GM18517 (cell line): ENCODE results near the gene TRIM74.
"Not testable (repeated sequence)": the region's sequence is repeated elsewhere in the genome, so short reads cannot be mapped to it uniquely, and the experiment has no call there.

Experiments
- ATAC-seq: cut with Tn5 transposase; IDR thresholded peaks from one replicate; pipeline ENCODE4 v1.9.1; 2021; ENCODE audit warnings: mild to moderate bottlenecking, moderate library complexity; ENCODE audit not compliant: unreplicated experiment

TRIM74 gene

DNA sequence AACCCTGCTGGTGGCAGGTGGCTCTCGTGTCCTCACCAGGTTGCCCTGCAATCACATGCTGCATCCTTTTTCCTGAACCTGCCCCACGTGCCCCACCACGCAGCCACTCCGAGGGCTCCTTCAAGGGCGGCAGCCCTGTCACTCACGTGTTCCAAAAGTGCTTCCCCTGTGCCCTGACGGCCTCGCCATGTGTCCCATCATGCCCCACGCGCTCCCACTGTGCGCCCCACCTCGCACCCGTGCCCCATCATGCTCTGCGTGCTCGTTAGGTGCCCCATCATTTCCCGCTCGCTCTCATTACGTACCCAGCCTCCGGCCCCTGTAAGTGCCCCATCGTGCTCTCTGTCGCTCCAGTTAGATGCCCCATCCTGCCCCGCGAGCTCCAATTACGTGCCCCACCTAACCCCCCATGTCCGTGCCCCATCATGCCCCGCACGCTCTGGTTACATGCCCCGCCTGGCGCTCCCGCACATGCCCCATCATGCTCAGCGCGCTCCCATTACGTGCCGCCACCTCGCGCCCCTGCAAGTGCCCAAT lies at the start of gene TRIM74:
Gene TRIM74, minus strand, starts transcription at position 487 of the 537 bp plus-strand sequence. CDS start 3,309 bp downstream, outside the sequence.
- ATAC-seq = not testable (repeated sequence)

DNA sequence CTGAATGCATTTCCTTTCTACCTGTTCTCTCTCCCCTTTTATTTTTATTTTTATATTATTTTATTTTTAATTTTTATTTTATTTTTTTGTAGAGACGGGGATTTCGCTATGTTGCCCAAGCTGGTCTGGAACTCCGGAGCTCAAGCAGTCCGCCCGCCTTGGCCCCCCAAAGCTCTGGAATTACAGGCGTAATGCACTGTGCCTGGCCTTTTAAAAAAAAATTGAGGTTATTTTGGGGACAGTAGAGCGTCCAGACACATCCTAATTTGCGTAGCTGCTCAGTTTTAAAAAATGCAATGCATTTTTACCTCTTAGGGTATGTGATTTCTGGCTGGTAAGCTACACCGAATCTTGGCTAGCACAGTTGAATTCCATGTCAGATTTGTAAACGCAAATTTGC lies 37.2 kb upstream of the TRIM74 start:
- not testable (repeated sequence) for ATAC-seq

DNA sequence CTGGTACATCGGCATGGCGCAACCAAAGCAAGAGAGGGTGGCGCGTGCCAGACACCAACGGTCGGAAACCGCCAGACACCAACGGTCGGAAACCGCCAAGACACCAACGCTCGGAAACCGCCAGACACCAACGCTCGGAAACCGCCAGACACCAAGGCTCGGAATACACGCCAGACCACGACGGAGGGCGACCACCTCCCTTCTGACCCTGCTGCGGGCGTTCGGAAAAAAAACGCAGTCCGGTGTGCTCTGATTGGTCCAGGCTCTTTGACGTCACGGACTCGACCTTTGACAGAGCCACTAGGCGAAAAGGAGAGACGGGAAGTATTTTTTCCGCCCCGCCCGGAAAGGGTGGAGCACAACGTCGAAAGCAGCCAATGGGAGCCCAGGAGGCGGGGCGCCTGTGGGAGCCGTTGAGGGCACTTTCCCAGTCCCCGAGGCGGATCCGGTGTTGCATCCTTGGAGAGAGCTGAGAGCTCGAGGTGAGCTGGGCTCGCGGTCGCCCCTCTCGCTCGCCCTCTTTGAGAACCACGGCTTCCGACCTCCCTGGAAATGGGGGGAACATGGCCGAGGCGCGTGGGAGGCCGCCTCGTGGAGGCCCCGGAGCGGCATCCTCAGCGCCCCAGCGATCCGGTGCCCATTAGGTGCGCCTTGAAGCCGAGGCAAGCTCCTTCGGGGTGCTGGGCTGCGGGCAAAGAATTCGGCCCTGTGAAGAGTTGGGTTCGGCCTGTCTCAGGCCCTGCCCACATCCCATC lies 36.6 kb upstream of the TRIM74 start:
- peak; percentile 78 for ATAC-seq

DNA sequence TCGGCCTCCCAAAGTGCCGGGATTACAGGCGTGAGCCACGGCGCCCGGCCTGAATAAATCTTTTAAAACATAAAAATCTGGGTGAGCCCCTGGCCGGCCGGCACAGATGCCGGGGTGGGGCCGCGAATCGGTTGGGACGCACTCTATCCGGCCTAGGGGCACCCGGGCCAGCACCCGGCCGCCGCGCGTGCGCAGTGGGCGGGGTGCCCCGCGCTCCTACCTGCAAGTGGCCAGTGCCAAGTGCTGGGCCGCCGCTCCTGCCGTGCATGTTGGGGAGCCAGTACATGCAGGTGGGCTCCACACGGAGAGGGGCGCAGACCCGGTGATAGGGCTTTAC lies 36.1 kb upstream of the TRIM74 start:
- peak; percentile 68 for ATAC-seq

DNA sequence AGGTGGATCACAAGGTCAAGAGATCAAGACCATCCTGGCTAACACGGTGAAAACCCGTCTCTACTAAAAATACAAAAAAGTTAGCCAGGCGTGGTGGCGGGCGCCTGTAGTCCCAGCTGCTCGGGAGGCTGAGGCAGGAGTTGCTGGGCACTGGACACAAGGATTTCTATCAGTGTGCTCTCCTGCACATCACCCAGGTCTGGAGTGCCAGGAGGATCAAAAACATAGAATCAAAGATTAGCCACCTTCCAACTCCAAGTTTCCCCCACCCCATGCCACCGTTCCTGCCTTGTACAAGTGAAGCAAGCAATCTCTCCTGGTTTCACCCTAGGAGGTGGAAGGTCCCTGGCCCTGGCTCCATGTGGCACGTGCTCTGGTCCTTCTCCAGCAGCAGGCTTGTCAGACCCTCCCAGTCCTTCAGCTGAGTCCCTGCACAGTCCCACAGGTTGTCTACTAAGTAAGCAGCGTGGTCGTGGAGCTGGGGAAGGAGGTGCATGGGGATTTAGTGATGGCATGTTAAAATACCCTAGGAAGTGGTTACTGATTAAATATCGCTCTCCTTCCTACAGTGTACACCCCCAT lies 28.7 kb upstream of the TRIM74 start:
- ATAC-seq = not testable (repeated sequence)

DNA sequence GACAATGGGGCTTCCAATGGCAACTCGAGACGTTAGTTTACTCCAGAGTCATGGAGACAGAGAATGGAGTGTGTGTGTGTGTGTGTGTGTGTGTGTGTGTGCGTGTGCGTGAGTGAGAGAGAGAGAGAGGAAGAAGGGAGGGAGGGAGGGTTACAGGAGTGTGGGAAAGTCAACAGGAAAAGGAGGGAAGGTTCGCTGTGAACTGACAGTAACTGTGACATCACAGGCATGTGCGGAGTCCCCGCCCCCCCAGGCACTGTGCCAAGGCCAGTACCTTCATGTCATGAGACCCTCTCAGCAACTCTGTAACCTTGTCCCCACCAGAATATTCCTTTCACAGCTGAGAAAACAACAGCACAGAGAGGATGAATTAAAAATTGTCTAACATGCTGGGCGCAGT lies 28.2 kb upstream of the TRIM74 start:
- ATAC-seq = not testable (repeated sequence)

DNA sequence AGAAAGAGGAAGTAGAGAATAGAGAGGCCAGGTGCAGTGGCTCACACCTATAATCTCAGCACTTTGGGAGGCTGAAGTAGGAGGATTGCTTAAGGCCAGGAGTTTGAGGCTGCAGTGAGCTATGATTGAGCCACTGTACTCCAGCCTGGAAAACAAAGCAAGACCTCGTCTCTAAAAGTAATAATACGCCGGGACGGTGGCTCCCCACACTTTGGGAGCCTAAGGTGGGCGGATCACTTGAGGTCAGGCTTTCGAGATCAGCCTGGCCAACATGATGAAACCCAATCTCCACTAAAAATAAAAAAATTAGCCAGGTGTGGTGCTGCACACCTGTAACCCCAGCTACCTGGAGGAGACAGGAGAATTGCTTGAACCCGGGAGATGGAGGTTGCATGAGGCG lies 26.2 kb upstream of the TRIM74 start:
- ATAC-seq = not testable (repeated sequence)

DNA sequence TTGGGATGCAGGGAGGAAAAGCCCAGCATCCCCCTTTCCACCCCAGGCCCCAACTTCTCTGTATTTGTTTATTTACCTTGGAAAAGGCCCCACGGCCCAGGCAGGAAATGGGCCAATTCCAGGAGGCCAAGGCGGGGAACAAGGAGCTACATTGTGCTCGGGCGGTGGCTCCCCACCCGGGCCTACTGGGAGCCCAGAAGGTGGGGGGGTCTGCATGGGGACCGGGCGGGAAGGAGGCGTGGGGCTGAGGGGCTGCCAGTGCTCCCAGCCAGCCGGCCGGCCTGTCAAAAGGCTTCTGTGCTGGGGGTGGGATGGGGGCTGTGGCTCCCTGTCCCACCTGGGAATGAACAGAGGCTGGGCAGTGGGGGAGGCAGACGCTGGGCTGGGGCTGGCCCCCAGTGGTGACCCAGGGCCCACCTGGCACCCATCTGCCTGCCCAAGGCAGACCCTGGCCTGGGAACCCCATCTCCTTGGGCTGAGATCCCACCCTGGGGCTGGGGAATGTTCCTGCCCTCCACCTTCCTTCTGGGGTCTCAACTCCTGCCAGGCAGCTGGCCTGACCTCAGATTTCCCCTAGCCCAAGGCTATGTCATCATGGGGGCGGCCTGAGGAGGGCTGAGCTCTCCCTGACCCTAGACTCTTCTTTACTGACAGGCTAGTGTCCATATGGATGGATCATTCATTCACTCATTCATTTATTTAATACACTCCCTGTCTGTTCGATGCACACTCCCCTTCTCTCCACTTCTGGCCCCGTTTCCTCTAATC lies 21.1 kb upstream of the TRIM74 start:
- not testable (repeated sequence) for ATAC-seq

DNA sequence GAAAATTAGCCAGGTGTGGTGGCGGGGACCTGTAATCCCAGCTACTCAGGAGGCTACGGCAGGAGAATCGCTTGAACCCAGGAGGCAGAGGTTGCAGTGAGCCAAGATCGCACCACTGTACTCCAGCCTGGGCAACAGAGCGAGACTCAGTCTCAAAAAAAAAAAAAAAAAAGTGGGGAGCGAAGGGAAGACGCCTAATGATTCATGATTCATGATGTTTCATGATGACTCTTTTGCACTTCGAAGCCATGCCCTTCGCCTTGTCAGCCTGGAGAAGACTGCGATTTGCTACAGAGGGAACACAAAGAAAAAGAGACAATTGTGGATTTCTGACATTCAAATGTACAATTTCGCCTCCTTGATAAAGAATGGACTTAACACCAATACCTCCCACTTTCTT lies 12.8 kb upstream of the TRIM74 start:
- ATAC-seq = not testable (repeated sequence)

DNA sequence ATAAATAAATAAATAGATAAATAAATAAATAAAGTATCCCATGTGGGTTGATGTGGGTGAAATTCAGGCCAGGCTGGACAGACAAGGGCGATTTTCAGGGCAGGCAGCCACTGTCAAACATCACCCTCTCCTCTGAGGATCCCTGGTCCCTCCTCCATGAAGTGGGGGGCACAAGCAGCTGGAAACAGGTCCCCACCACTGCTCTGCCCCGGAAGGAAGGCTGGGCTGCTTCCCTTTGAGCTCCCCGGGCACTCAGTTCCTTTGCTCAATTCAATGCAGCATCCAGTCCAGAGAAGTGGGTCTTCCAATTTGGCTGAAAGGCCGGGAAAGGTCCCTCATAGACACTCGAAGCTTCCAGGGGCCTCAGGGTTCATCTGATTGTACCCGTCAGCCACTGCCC lies 11.1 kb upstream of the TRIM74 start:
- not testable (repeated sequence) for ATAC-seq

DNA sequence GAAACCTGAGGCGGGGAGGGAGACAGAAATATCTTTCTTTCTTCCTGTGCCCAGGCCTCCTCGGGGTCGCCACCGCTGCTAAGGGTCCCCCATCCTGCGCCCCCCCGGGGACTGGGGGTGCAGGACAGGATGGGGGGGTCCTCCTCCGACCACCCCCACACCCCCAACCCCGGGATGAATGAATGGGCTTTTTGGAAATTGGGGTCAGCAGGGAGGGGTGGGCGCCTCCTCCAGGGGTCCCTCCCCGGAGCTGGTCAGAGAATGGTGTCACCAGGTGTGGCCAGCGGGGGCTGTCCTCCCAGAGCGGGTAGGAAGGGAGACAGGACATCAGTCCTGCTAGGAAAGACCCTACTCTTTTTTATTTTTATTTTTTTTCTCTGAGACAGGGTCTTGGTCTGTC lies 7.2 kb upstream of the TRIM74 start:
- not testable (repeated sequence) for ATAC-seq

DNA sequence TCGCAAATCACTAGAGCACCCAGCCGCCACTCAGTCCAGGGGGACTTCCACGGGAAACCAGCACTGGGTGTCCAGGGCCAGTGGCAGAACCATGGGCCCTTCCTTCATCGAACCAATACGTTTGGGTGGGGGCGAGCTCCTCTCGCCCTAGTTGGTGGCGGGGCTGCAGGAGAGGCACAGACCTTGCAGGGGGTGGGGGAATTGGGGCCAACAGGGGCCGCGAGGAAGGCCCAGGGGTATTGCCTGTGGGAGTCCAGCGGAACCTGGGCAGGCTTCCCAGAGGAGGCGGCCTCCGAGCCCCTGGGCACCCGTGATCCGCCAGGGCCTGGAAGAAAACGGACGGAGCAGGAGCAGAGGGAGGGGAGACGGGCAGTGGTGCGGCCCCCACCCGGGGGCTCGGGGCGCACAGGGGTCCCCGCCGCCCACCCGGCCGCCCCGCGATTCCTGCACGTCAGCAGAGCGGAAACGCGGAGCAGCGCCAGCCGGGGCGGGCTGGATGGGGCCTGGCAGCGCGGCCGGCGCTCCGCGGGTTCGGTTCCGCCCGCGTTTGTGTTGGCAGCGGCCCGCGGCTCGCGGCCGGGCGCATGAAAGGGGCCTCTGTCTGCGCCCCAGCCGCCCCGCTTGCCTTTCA lies 6.5 kb upstream of the TRIM74 start:
- ATAC-seq = not testable (repeated sequence)

DNA sequence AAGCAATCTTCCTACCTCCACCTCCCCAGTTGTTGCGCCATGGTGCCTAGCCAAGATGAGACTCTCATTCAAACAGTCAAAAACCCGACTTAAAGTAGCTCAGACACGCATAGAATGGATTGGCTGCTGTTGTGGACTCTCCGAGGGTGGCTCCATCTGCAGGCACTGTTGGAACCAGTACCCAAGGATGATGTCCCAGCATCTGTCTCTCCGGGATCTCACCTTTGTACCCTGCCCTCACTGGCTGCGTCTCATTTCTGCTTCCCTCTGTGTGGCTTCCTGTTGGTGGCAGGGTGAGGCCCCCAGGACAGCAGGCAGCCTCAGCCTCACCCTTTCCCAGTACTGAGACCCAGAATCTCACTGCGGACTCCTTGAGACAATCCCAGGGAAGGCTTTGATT lies 5.5 kb upstream of the TRIM74 start:
- not testable (repeated sequence) for ATAC-seq

DNA sequence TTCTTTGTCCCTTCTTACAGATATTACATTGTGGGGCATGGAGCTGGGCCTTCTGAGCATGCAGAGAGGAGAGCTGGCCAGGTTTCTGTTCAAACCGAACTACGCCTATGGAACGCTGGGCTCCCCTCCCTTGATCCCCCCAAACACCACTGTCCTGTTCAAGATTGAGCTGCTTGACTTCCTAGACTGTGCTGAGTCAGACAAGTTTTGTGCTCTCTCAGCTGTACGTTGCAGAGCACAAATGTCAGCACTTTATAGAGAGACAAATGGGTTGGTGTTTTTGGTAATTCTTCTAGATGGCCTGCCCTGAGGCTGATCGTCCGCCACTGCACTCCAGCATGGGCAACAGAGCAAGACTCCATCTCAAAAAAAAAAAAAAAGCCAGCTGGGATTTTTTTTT lies 2.2 kb upstream of the TRIM74 start:
- ATAC-seq = not testable (repeated sequence)

DNA sequence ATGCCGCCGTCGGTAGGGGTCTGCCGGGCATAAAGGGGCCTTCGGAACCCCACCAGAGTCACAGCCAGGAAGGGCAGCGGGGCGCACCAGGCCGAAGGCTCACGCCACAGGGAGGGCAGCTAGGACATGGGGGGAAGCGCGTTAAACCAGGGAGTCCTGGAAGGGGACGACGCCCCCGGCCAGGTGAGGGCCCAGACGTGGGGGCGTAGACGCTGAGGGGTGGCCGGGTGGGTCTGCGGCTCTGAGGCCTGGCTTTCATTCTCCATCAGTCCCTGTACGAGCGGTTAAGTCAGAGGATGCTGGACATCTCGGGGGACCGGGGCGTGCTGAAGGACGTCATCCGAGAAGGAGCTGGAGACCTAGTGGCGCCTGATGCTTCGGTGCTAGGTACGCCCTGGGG lies 422 bp upstream of the TRIM74 start:
- not testable (repeated sequence) for ATAC-seq

DNA sequence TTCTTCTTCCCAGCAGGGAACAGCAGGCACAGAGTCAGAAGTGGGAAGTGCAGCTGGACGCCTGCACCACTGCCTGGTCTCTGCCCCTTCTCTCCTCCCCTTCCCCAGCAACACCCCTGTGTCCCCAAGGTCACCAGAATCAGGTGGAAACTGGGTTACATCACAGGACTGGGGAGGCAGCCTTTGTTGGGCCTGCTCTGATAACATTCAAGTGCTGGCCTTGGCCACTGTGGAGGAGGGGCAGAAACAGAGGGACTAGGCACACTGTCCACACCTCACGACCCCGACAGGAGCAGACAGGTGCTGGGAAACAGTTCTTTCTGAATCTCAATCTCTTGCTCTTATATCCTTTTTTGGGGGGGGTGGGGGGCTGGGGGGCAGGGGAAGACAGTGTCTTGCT lies 2.4 kb downstream of the TRIM74 start:
- ATAC-seq = not testable (repeated sequence)

DNA sequence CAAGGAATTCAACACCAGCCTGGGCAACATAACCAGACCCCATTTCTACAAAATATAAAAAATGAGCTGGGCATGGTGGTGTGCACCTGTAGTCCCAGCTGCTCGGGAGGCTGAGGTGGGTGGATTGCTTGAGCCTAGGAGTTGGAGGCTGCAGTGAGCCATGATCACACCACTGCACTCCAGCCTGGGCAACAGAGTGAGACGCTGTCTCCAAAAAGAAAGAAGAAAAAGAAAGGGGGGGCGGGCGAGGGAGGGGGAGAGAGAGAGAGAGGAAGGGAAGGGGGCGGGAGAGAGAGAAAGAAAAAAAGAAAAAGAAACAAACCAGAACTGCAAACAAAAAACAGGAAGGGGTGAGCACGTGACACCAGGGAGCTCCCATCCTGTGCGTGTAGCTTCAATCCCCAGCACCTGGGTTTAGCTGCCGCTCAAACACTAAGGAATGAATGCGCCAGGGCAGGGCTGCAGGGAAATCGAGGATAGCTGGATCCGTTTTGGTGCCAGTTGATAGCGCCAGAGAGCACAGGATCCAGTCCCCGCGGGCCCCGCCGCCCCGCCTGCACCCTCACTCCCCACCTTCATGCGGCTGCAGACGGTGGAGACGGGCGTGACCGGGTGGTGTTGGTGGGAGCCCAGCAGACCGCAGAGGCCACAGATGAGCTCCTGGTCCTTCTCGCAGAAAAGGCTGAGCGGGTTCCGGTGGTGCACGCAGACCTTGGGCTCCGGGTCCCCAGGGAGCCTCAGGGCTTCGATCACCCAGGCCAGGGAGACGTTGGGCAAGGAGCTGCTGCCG lies 3.9 kb downstream of the TRIM74 start:
- not testable (repeated sequence) for ATAC-seq

DNA sequence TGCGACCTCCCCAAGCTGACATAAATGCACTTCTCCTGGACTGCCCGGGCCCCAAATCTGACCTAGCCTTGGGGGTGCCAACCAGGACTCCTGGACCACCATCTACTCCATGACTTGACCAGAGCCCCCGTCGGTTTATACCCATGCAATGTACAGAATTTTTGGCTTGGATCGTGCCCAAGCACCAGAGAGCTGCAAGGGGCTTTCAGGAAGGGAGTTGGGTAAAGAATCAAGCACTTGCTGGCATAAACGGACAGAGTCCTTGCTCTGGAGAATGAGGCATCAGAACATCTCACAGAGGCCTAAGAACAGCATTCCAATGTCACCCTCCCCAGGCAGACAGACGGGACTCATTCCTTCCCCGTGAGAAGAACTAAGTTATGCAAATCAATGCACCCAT lies 6.2 kb downstream of the TRIM74 start:
- ATAC-seq = not testable (repeated sequence)

DNA sequence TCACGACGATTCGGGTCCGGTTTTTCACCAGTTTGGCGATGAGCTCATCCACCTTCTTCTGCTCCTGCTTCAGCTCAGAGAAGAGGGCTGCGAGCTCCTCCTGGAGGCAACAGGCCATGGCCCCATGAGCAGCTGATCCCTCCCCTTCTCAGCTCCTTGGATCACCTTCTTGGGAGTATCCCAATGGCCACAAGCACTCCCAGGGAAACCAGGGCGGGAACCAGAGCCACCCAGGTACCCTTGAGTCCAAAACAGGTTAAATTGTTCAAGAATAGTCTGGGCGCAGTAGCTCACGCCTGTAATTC lies 8.0 kb downstream of the TRIM74 start:
- ATAC-seq = not testable (repeated sequence)

DNA sequence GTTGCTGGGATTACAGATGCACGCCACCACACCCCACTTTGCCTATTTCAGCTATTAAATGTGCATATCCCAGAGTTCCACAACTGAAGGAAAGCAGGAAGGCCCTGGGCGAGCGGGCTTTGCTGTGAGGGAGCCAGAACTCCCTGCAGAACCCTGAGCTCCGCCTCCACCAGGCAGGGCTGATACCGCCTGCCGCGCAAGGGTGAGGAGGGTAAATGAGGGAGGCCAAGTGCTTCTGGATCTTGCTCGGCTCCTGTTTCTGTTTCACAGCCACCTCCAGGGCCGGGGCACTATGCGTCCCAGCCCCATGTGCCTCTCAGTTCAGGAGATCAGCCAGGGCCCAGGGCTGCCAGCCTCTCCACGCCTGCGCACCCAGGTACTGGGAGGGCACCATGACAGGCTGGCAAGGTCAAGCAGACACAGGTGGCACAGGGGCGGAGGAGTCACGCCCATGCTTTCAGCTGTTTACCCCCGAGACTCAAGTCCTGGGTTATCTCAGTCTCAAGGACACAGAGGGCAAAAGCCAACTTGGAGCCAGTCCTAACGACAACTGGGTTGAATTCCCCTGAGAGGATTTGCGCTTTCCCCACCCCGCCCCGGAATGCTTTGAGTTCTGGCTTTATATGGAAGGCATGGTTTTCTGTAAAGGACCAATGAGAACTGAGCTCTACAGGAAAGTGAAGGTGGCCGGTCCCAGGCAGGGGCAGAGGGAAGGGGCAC lies 8.5 kb downstream of the TRIM74 start:
- not testable (repeated sequence) for ATAC-seq
